Measurements from ENCODE around the gene OR7A5.
"Not testable (repeated sequence)": the region's sequence is repeated elsewhere in the genome, so short reads cannot be mapped to it uniquely, and the experiment has no call there.

OR7A5 gene

DNA sequence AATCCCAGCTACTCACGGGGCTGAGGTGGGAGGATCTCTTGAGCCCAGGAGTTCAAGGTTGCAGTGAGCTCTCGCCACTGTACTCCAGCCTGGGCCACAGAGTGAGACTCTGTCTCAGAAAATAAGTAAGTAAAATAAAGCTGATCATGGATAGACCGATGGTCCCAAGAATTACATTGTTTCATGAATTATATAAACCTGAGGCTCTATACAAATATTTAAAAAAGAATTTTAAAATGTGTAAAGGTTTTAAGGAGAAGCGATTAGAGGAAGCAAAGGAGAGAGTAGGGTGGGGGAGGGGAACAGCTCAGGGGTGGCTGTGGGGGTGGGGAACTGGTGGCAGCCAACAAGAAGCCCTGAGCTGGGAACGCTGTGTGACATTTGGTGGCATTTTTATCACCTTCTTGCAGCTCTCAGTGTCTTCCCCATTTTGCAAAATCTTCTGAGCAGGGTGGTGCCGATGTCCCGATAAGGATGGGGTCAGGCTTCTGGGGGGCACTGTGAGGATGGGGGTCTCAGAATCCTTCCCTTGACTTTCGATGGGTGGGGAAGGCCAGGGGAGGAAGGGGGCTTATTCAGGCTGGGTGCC is 51.5 kb downstream of the OR7A5 start:
- DNase-seq, result peak; percentile 51

DNA sequence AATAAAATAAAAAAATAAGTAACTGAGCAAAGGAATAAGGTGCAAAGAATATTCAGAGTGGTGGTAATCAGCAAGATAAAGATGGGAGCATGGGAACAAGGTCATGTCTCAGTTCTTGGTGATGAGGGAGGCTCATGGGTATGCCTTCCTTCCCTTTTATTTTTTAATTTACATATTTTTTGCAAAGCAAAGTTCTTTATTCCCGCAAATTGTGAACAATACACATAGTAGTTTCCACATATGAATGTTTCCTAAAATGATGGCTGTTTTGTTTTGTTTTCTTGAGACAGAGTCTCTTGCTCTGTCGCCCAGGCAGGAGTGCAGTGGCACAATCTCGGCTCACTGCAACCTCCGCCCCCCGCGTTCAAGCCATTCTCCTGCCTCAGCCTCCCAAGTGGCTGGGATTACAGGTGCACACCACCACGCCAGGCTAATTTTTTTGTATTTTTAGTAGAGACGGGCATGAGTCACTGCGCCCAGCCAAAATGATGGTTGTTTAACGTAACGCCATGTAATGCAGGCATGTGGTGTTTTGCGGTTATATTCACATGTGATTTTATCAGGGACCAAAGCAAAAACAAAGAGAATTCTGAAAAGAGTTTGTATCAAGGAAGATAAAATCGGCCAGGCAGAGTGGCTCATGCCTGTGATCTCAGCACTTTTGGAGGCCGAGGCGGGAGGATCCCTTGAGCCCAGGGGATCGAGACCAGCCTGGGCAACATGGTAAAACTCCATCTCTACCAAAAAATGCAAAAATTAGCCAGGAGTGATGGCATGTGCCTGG is 52.2 kb downstream of the OR7A5 start:
- peak; percentile 76 for DNase-seq

GRCh38 chr19:14781713-14782536 is 53.1 kb downstream of the OR7A5 start:
- not testable (repeated sequence) for DNase-seq

DNA sequence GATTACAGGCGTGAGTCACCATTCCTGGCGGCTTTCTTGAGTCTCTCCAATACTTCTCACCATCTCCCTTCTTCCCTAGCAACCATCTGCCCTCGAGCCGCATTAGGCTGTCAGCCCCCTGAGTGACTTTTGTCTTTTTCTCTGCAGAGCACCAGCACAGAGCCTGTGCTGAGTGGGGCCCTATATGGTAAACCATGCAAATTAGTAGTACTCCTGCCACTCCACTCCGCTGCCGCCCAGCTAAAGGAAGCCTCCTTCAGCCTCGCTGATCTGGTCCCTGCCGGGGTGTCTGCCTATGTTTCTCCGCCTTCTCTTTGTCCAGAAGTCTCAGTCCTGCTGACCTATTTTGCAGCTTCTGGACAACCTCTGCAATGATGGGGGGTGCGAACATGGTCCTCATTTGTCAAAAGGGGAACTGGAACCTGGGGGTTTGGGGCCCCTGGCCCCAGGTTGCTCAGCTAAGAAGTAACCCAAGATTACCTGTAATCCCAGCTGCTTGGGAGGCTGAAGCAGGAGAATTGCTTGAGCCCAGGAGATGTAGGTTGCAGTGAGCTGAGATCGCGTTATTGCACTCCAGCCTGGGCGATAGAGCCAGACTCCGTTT is 54.3 kb downstream of the OR7A5 start:
- DNase-seq, result not testable (repeated sequence)

DNA sequence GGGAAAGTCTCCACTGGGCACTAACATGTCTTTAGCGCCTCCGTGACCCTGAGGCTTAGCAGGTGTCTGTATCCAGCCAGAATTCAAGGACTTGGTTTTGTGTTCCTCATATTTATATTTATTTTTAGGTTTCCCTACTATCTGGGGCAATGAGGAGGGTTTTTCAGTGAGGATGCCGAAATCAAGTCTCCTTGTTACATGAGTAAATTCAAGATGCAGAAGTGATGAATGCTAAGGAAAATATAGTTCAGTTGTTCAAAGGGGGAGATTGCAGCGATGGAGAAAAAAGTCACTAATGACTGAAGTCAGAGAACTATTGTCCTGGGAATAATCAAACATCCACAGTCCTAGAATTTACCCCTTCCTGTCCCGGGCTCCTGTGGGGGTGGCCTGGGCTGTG is 55.8 kb downstream of the OR7A5 start:
- DNase-seq, result peak; percentile 41

- DNase-seq, result peak; percentile 63
Measured at GRCh38 chr19:14778110-14778845, 56.7 kb downstream of the OR7A5 start, which contains the start of gene ADGRE2. Gene ADGRE2 (minus strand): TSS chr19:14778560. CDS start chr19:14776756, 1,804 bp downstream.

DNA sequence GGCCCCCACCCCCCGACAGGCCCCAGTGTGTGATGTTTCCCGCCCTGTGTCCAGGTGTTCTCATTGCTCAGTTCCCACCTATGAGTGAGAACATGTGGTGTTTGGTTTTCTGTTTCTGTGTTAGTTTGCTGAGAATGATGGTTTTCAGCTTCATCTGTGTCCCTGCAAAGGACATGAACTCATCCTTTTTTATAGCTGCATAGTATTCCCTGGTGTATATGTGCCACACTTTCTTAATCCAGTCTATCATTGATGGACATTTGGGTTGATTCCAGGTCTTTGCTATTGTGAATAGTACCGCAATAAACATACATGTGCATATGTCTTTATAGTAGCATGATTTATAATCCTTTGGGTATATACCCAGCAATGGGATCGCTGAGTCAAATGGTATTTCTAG is 57.3 kb downstream of the OR7A5 start:
- not testable (repeated sequence) for DNase-seq

Measured in suppressor macrophage treated with lipopolysaccharide for 4 hours (primary cell).